Neural progenitor cell (in vitro differentiated cells): ENCODE data around the gene RPRD2. TPM values are rescaled to one million over a fixed set of nuclear protein-coding genes. Genes with fewer than 3 reads are reported as not detected.

ENCODE experiments used
- DNase-seq: peaks from one replicate; pipeline ENCODE4 v3.0.0-alpha.2; 2016; ENCODE audit warnings: low spot score
- H2AFZ ChIP-seq: fragments of 200-600 bp; sonication (generic); replicated peaks from 2 replicates; pipeline ENCODE4 v1.6.1; 2016; ENCODE audit warnings: antibody characterized with exemption
- H3F3A ChIP-seq: fragments of 200-600 bp; sonication (generic); 2 replicates; pipeline ENCODE4 v1.6.1; 2016; ENCODE audit warnings: antibody characterized with exemption, low read depth
- H3K27ac ChIP-seq: fragments of 200-600 bp; sonication (generic); 2 replicates; pipeline ENCODE4 v1.5.1; 2016; ENCODE audit warnings: mild to moderate bottlenecking
- H3K27me3 ChIP-seq: fragments of 200-600 bp; sonication (generic); 2 replicates; pipeline ENCODE4 v1.6.1; 2016; ENCODE audit warnings: mild to moderate bottlenecking, moderate library complexity
- H3K36me3 ChIP-seq: fragments of 200-600 bp; sonication (generic); 2 replicates; pipeline ENCODE4 v1.5.1; 2016
- H3K4me1 ChIP-seq: fragments of 200-600 bp; sonication (generic); 2 replicates; pipeline ENCODE4 v1.6.1; 2016; ENCODE audit warnings: mixed run types
- H3K4me2 ChIP-seq: fragments of 200-600 bp; sonication (generic); 2 replicates; pipeline ENCODE4 v1.6.1; 2016
- H3K4me3 ChIP-seq: fragments of 200-600 bp; sonication (generic); 2 replicates; pipeline ENCODE4 v1.5.1; 2016
- H3K79me2 ChIP-seq: fragments of 200-600 bp; sonication (generic); 2 replicates; pipeline ENCODE4 v1.6.1; 2016; ENCODE audit warnings: low read depth
- H3K9ac ChIP-seq: fragments of 200-600 bp; sonication (generic); 2 replicates; pipeline ENCODE4 v1.6.1; 2016
- H3K9me3 ChIP-seq: fragments of 200-600 bp; sonication (generic); 2 replicates; pipeline ENCODE4 v1.5.1; 2016; ENCODE audit warnings: low read depth
- H4K20me1 ChIP-seq: fragments of 200-600 bp; sonication (generic); 2 replicates; pipeline ENCODE4 v1.6.1; 2016; ENCODE audit warnings: low read depth
- H3K27ac Mint-ChIP-seq: 3 replicates; pipeline ENCODE4 v1.8.0; 2021; ENCODE audit warnings: mixed read lengths
- H3K27me3 Mint-ChIP-seq: 2 replicates; pipeline ENCODE4 v1.8.0; 2022; ENCODE audit warnings: low read depth, mild to moderate bottlenecking, inconsistent platforms, moderate library complexity, mixed read lengths; ENCODE audit not compliant: insufficient read depth
- H3K36me3 Mint-ChIP-seq: 3 replicates; pipeline ENCODE4 v1.8.0; 2021; ENCODE audit warnings: mixed read lengths
- H3K4me1 Mint-ChIP-seq: 3 replicates; pipeline ENCODE4 v1.8.0; 2021; ENCODE audit warnings: mixed read lengths
- H3K4me3 Mint-ChIP-seq: 3 replicates; pipeline ENCODE4 v1.8.0; 2021; ENCODE audit warnings: mild to moderate bottlenecking, moderate library complexity, mixed read lengths
- H3K9me3 Mint-ChIP-seq: 3 replicates; pipeline ENCODE4 v1.8.0; 2020; ENCODE audit warnings: mixed read lengths
- CTCF ChIP-seq: fragments of 200-600 bp; sonication (generic); IDR thresholded peaks from 2 replicates; pipeline ENCODE4 v1.5.1; 2017; ENCODE audit warnings: antibody characterized with exemption, mild to moderate bottlenecking
- EZH2 ChIP-seq: fragments of 200-600 bp; sonication (generic); IDR thresholded peaks from 2 replicates; pipeline ENCODE4 v1.6.1; 2017; ENCODE audit warnings: antibody characterized with exemption, mild to moderate bottlenecking, moderate library complexity
- EZH2phosphoT487 ChIP-seq: fragments of 200-600 bp; sonication (generic); IDR thresholded peaks from 2 replicates; pipeline ENCODE4 v1.6.1; 2017; ENCODE audit warnings: antibody characterized with exemption
- total RNA-seq: library from RNA; depleted of rRNA; stranded (reverse); fragments of >200 nt; gene quantifications from 2 replicates; pipeline ENCODE4 v1.2.3, GENCODE V29; 2015; ENCODE audit warnings: low replicate concordance

Gene RPRD2
- total RNA-seq, 1 donor from 2014 or later, result 20.0 TPM

DNA sequence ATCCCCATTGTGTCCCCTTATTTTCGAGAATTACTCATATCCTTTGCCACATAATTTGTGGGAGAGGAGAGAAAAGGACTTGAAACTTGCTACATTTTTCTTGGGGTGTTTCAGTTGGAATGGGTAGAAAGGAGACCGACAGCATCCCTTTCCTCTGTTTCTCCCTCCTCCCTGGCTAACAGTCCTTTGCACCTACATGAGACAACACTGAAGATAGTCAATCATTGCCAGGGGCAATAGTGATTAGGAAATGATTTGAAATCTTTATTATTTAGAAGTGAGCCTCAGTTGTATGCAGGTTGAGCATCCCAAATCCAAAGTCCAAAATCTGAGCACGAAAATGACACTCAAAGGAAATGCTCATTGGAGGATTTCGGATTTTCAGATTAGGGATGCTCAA is 115.4 kb downstream of the RPRD2 start:
- H3K4me3 ChIP-seq, result no peak overlapping the region
- no peak overlapping the region for H3K4me3 Mint-ChIP-seq
- H3K9me3 Mint-ChIP-seq, result no peaks in the 10 kb centered on the region
- H3K79me2 ChIP-seq, result no peaks in the 10 kb centered on the region
- no peak overlapping the region for H2AFZ ChIP-seq
- no peaks in the 10 kb centered on the region for H3K4me1 ChIP-seq
- DNase-seq, result no peak
- H3K27ac ChIP-seq, result no peak overlapping the region
- H4K20me1 ChIP-seq, result peaks cover 4% of the 10 kb centered on the region
- H3K27me3 Mint-ChIP-seq, result peaks cover 3% of the 10 kb centered on the region
- H3K9me3 ChIP-seq, result no peaks in the 10 kb centered on the region
- H3K9ac ChIP-seq, result no peak overlapping the region
- no peak overlapping the region for H3K27ac Mint-ChIP-seq
- H3K36me3 ChIP-seq, result no peaks in the 10 kb centered on the region
- H3K4me1 Mint-ChIP-seq, result peaks cover 3% of the 10 kb centered on the region
- no peak overlapping the region for H3K4me2 ChIP-seq
- H3F3A ChIP-seq, result peaks cover 33% of the 10 kb centered on the region
- H3K27me3 ChIP-seq, result peaks cover 8% of the 10 kb centered on the region
- TF ChIP-seq EZH2phosphoT487 (no peak), EZH2 (no peak)
- H3K36me3 Mint-ChIP-seq, result no peaks in the 10 kb centered on the region

GRCh38 chr1:150479927-150480352 is 116.0 kb downstream of the RPRD2 start:
- DNase-seq, result no peak
- Histone ChIP-seq H3K79me2 (no peaks in the 10 kb centered on the region), H3K27ac (no peak overlapping the region), H3K9me3 (no peaks in the 10 kb centered on the region), H3K4me2 (no peak overlapping the region), H3F3A (peaks cover 31% of the 10 kb centered on the region), H3K27me3 (peaks cover 8% of the 10 kb centered on the region), H3K36me3 (no peaks in the 10 kb centered on the region), H3K9ac (no peak overlapping the region), H3K4me1 (no peaks in the 10 kb centered on the region), H4K20me1 (peaks cover 4% of the 10 kb centered on the region), H2AFZ (no peak overlapping the region), H3K4me3 (no peak overlapping the region)
- Mint-ChIP-seq H3K9me3 (no peaks in the 10 kb centered on the region), H3K4me3 (no peak overlapping the region), H3K36me3 (no peaks in the 10 kb centered on the region), H3K27ac (no peak overlapping the region), H3K27me3 (peaks cover 3% of the 10 kb centered on the region), H3K4me1 (peaks cover 3% of the 10 kb centered on the region)
- TF ChIP-seq EZH2phosphoT487, result no peak
- no peak for TF ChIP-seq EZH2
- no peak for TF ChIP-seq CTCF

- H2AFZ ChIP-seq, result no peak overlapping the region
Measured at GRCh38 chr1:150484431-150484830, 120.5 kb downstream of the RPRD2 start.

More at GRCh38 chr1:150484431-150484830, 120.5 kb downstream of the RPRD2 start:
- H3K9me3 Mint-ChIP-seq, result no peaks in the 10 kb centered on the region
- peaks cover 11% of the 10 kb centered on the region for H3F3A ChIP-seq
- no peaks in the 10 kb centered on the region for H4K20me1 ChIP-seq
- DNase-seq, result no peak
- peaks cover 14% of the 10 kb centered on the region for H3K79me2 ChIP-seq
- H3K9ac ChIP-seq, result no peak overlapping the region
- no peak overlapping the region for H3K4me2 ChIP-seq
- H3K4me3 ChIP-seq, result no peak overlapping the region
- H3K4me1 ChIP-seq, result peaks cover 6% of the 10 kb centered on the region
- H3K36me3 ChIP-seq, result no peaks in the 10 kb centered on the region
- no peaks in the 10 kb centered on the region for H3K9me3 ChIP-seq
- peaks cover 5% of the 10 kb centered on the region for H3K27me3 ChIP-seq
- no peak for TF ChIP-seq CTCF
- no peak for TF ChIP-seq EZH2phosphoT487
- no peak for TF ChIP-seq EZH2
- no peak overlapping the region for H3K4me3 Mint-ChIP-seq
- no peaks in the 10 kb centered on the region for H3K36me3 Mint-ChIP-seq
- no peak overlapping the region for H3K27ac Mint-ChIP-seq
- H3K4me1 Mint-ChIP-seq, result peaks cover 15% of the 10 kb centered on the region
- H3K27ac ChIP-seq, result no peak overlapping the region
- H3K27me3 Mint-ChIP-seq, result no peaks in the 10 kb centered on the region
